Measurements from ENCODE around the gene PNPLA1. TPM values are rescaled to one million over a fixed set of nuclear protein-coding genes. Genes with fewer than 3 reads are reported as not detected.

PNPLA1 gene
- total RNA-seq, 1 donor from 2014 or later: not detected

GRCh38 chr6:36330366-36330765 lies 60.5 kb downstream of the PNPLA1 start:
- H3K27me3 ChIP-seq (ENCODE audit: control insufficient read depth, insufficient read depth, low read length): peaks cover 28% of the 10 kb centered on the region
- no peak for DNase-seq (ENCODE audit: low read depth)

GRCh38 chr6:36331381-36331780 lies 61.5 kb downstream of the PNPLA1 start:
- no peaks in the 10 kb centered on the region for H3K36me3 ChIP-seq (ENCODE audit: control insufficient read depth, insufficient read depth, low read length)
- no peak for DNase-seq (ENCODE audit: low read depth)
- no peak for TF ChIP-seq CTCF (IDR thresholded peaks at IDR 0.05; ENCODE audit: insufficient read depth, low read length, poor library complexity, severe bottlenecking)
- H3K4me3 ChIP-seq (ENCODE audit: low read depth, low read length): no peak overlapping the region
- peaks cover 28% of the 10 kb centered on the region for H3K27me3 ChIP-seq (ENCODE audit: control insufficient read depth, insufficient read depth, low read length)

More at GRCh38 chr6:36330366-36330765, 60.5 kb downstream of the PNPLA1 start:
- Histone ChIP-seq H3K36me3 (ENCODE audit: control insufficient read depth, insufficient read depth, low read length) (no peaks in the 10 kb centered on the region), H3K4me3 (ENCODE audit: low read depth, low read length) (no peak overlapping the region)
- no peak for TF ChIP-seq CTCF (IDR thresholded peaks at IDR 0.05; ENCODE audit: insufficient read depth, low read length, poor library complexity, severe bottlenecking)

- no peak overlapping the region for H3K4me3 ChIP-seq (ENCODE audit: low read depth, low read length)
- H3K27me3 ChIP-seq (ENCODE audit: control insufficient read depth, insufficient read depth, low read length): peaks cover 24% of the 10 kb centered on the region
- no peak for DNase-seq (ENCODE audit: low read depth)
- no peak for TF ChIP-seq CTCF (IDR thresholded peaks at IDR 0.05; ENCODE audit: insufficient read depth, low read length, poor library complexity, severe bottlenecking)
- no peaks in the 10 kb centered on the region for H3K36me3 ChIP-seq (ENCODE audit: control insufficient read depth, insufficient read depth, low read length)
These were observed 63.5 kb downstream of the PNPLA1 start for GRCh38 chr6:36333171-36333895.

GRCh38 chr6:36333931-36334725 lies 64.3 kb downstream of the PNPLA1 start:
- no peak overlapping the region for H3K4me3 ChIP-seq (ENCODE audit: low read depth, low read length)
- peaks cover 23% of the 10 kb centered on the region for H3K27me3 ChIP-seq (ENCODE audit: control insufficient read depth, insufficient read depth, low read length)
- DNase-seq (ENCODE audit: low read depth): no peak
- no peak for TF ChIP-seq CTCF (IDR thresholded peaks at IDR 0.05; ENCODE audit: insufficient read depth, low read length, poor library complexity, severe bottlenecking)
- H3K36me3 ChIP-seq (ENCODE audit: control insufficient read depth, insufficient read depth, low read length): no peaks in the 10 kb centered on the region

GRCh38 chr6:36334832-36335459 lies 65.1 kb downstream of the PNPLA1 start:
- H3K27me3 ChIP-seq (ENCODE audit: control insufficient read depth, insufficient read depth, low read length): peaks cover 20% of the 10 kb centered on the region
- TF ChIP-seq CTCF (IDR thresholded peaks at IDR 0.05; ENCODE audit: insufficient read depth, low read length, poor library complexity, severe bottlenecking): no peak
- no peak for DNase-seq (ENCODE audit: low read depth)
- no peaks in the 10 kb centered on the region for H3K36me3 ChIP-seq (ENCODE audit: control insufficient read depth, insufficient read depth, low read length)
- H3K4me3 ChIP-seq (ENCODE audit: low read depth, low read length): no peak overlapping the region

Measured in kidney epithelial cell (primary cell).